Sigmoid colon (tissue), 4 donors: ENCODE data around the gene GUCY2F.

Source experiments
- EP300 ChIP-seq, 4 donors: sonication (generic); formaldehyde crosslinking; IDR thresholded peaks; one replicate each; pipeline ENCODE4 v1.6.1; 2017; ENCODE audit warnings: antibody characterized with exemption in 4 of 4
- TF ChIP-seq, protein P1 (sequence below), 4 experiments: fragments of 450-650 bp in 3 of 4; fragments of 200-600 bp in 1 of 4; IDR thresholded peaks; one replicate each; pipeline ENCODE4 v1.5.1; 2016 to 2019; ENCODE audit warnings: antibody characterized with exemption in 4 of 4, mild to moderate bottlenecking in 3 of 4, moderate library complexity in 2 of 4

DNA sequence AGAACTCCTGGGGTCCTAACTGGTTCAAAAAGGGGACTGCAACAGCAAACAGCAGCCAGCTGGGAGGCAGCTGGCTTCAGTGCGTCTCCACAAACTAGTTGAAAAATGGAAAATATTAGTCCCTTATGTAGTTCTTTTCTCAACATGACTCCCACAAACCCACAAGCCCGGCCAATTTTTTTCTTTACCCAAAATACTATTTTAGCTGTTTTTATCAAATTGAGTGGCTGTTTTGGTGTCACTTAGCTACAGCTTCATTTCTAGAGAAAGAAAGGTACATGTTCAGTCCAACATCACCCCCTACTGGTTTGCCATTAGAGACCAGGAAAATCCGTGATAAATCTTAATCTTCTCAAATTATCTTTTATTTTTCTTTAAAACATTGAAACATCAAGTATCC lies 97.2 kb downstream of the GUCY2F start:
- TF ChIP-seq, protein P1, sequence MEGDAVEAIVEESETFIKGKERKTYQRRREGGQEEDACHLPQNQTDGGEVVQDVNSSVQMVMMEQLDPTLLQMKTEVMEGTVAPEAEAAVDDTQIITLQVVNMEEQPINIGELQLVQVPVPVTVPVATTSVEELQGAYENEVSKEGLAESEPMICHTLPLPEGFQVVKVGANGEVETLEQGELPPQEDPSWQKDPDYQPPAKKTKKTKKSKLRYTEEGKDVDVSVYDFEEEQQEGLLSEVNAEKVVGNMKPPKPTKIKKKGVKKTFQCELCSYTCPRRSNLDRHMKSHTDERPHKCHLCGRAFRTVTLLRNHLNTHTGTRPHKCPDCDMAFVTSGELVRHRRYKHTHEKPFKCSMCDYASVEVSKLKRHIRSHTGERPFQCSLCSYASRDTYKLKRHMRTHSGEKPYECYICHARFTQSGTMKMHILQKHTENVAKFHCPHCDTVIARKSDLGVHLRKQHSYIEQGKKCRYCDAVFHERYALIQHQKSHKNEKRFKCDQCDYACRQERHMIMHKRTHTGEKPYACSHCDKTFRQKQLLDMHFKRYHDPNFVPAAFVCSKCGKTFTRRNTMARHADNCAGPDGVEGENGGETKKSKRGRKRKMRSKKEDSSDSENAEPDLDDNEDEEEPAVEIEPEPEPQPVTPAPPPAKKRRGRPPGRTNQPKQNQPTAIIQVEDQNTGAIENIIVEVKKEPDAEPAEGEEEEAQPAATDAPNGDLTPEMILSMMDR (IDR thresholded peaks at IDR 0.05) = no peak
- TF ChIP-seq EP300 (IDR thresholded peaks at IDR 0.05) = no peak
